Spleen (tissue), 11 donors: Measurements from ENCODE around the gene MAP1LC3B2. TPM values are rescaled to one million over a fixed set of nuclear protein-coding genes. Genes with fewer than 3 reads are reported as not detected.

Experiments
- DNase-seq: peaks from one replicate; pipeline ENCODE4 v3.0.0-alpha.2; 2020
- H3K27ac ChIP-seq, 8 donors: fragments of 200-600 bp; sonication (generic) in 7 of 8; 1 replicate in 4 of 8; 2 replicates in 4 of 8; pipeline versions ENCODE4 v1.5.0 to v1.8.0; 2016 to 2021; ENCODE audit warnings: inconsistent platforms in 4 of 8, mild to moderate bottlenecking in 4 of 8, moderate library complexity in 1 of 8
- H3K27me3 ChIP-seq, 7 donors: fragments of 200-600 bp; sonication (generic) in 6 of 7; replicated peaks in 1 of 7; 1 replicate in 4 of 7; 2 replicates in 3 of 7; pipeline versions ENCODE4 v1.5.0 to v1.8.0; 2016 to 2021; ENCODE audit warnings: inconsistent platforms in 3 of 7, mild to moderate bottlenecking in 1 of 7
- H3K36me3 ChIP-seq, 6 donors: fragments of 200-600 bp; sonication (generic) in 5 of 6; 1 replicate in 4 of 6; 2 replicates in 2 of 6; pipeline versions ENCODE4 v1.5.0 to v1.8.0; 2016 to 2021; ENCODE audit warnings: inconsistent platforms in 2 of 6
- H3K4me1 ChIP-seq, 6 donors: fragments of 200-600 bp; sonication (generic) in 5 of 6; 1 replicate in 3 of 6; 2 replicates in 3 of 6; pipeline versions ENCODE4 v1.5.0 to v1.8.0; 2016 to 2021; ENCODE audit warnings: inconsistent platforms in 3 of 6
- H3K4me3 ChIP-seq, 8 donors: fragments of 200-600 bp; sonication (generic) in 7 of 8; 1 replicate in 4 of 8; 2 replicates in 4 of 8; pipeline versions ENCODE4 v1.5.0 to v1.8.0; 2016 to 2021; ENCODE audit warnings: inconsistent platforms in 4 of 8, mild to moderate bottlenecking in 4 of 8, moderate library complexity in 2 of 8
- H3K9me3 ChIP-seq, 8 donors: fragments of 200-600 bp; sonication (generic) in 7 of 8; 1 replicate in 4 of 8; 2 replicates in 4 of 8; pipeline versions ENCODE4 v1.5.0 to v1.8.0; 2016 to 2021; ENCODE audit warnings: inconsistent platforms in 4 of 8
- POLR2A ChIP-seq, 3 donors: fragments of 450-650 bp; IDR thresholded peaks; one replicate each; pipeline ENCODE4 v1.5.1; 2017; ENCODE audit warnings: antibody characterized with exemption in 3 of 3, mild to moderate bottlenecking in 1 of 3
- POLR2AphosphoS5 ChIP-seq, 3 donors: sonication (generic); formaldehyde crosslinking; IDR thresholded peaks; one replicate each; pipeline ENCODE4 v1.5.1; 2017; ENCODE audit warnings: antibody characterized with exemption in 3 of 3
- WGBS, 5 donors: extraction: QIAGEN DNeasy Blood & Tissue Kit in 3 of 5; methylation state at CpG; one replicate each; pipeline versions ENCODE4 v1.1.5 to v1.1.7; 2013 to 2018; 5-methylcytosine and 5-hydroxymethylcytosine counted together
- intact Hi-C: fragments of 100-400 bp; cut with DNase I; formaldehyde crosslinking; loops from one replicate; pipeline ENCODE4 v1.15.0; 2023; ENCODE audit warnings: low total_unique reads
- polyA plus RNA-seq, 3 donors: library from polyadenylated mRNA; stranded (reverse); fragments of 200-250 nt; gene quantifications; one replicate each; pipeline ENCODE4 v1.2.1, GENCODE V29; 2013
- total RNA-seq, 7 donors: library from RNA; depleted of rRNA in 3 of 7; stranded (reverse); fragments of >200 nt in 3 of 7; fragmentation: NEBNext Ultra II Directional in 4 of 7; extraction: Animal tissue kit (Norgen Biotek cat#: 25700) in 4 of 7; gene quantifications; one replicate each; pipeline versions ENCODE4 v1.1.0 to v1.2.1, GENCODE V29; 2016 to 2021
- TF ChIP-seq, protein P1 (sequence below), 11 experiments: fragments of 200-600 bp in 7 of 11; fragments of 450-650 bp in 4 of 11; sonication (generic) in 4 of 11; IDR thresholded peaks in 8 of 11; conservative IDR thresholded peaks in 3 of 11; 1 replicate in 7 of 11; 2 replicates in 4 of 11; pipeline versions ENCODE4 v1.4.0 to v1.8.0; 2016 to 2021; ENCODE audit warnings: antibody characterized with exemption in 11 of 11, inconsistent platforms in 4 of 11, mild to moderate bottlenecking in 1 of 11
- donor health status: healthy with polysubstance abuse.
- donor health status: DM: no; HTN: no; CAD: no; lungs with moderate emphysema.
- donor health status: DM: no; HTN: no; CAD: no.
- donor health status: Bipolar disorder and iron deficiency.
- donor health status: healthy.
- donor health status: DM: no; HTN: no; CAD: no.
- donor health status: DM: yes; HTN: yes; CAD: no.

The MAP1LC3B2 gene
- total and polyA plus RNA-seq, 10 donors = 0.86 to 3.0 (median 1.7) TPM

DNA sequence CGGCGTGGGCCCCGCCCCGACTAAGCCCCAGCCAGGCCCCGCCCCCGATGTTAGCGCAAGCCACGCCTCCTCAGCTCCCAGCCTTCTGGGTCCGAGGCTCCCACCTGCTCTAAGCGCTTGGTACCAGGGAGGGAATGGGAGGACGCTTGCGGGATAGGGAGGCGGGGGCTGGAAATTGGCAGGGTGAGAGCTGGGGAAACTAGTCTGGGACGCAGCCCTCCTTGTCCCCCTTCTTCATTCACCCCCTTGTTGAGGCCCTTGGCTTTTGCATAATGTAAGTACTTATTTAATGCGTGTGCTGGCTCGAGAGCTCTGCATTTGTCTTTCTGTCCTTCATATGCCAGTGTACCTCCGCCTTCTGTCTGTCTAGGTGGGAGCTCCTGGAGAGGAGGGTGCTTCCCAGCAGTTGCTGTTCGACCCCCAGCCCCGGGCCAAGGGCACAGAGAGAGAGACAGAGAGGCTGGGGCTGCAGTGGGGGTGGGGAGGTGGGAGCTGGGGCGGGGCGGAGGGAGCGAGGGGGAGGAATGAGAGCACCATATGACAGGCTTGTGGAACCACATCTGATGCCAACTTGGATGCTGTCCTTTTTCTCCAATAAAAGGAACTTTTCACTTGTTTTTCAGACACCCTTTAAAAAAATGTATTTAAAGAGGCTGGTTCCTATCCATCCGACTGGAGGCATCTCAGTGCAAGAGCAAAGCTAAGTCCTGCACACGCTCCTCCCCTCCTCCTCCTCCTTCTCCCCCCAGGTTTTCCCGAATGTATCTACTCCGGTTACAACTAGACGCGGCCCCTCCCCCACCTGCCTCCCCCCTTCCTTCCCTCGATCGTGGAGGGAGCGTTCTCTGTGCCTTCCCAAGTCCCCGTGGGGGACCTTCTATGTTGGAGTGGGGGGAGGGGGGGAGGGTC, 25.6 kb upstream of the MAP1LC3B2 start:
- intact Hi-C loops = no loop called here
- Histone ChIP-seq H3K9me3 (no peaks in the 10 kb centered on the region), H3K27ac (peak overlapping the region in 7 of 8 donors; percentile 44 to 87 (median 76)), H3K36me3 (no peaks in the 10 kb centered on the region), H3K4me1 (peaks cover 18 to 62% (median 43%) of the 10 kb centered on the region in 6 donors), H3K4me3 (peak overlapping the region; percentile 36 to 75 (median 52)), H3K27me3 (no peaks in the 10 kb centered on the region)
- DNase-seq = peak; percentile 95
- WGBS, 5 donors = 0 to 2% (median 1%) methylated on average over 25 to 32 of the region's 32 CpGs
- TF ChIP-seq, protein P1, sequence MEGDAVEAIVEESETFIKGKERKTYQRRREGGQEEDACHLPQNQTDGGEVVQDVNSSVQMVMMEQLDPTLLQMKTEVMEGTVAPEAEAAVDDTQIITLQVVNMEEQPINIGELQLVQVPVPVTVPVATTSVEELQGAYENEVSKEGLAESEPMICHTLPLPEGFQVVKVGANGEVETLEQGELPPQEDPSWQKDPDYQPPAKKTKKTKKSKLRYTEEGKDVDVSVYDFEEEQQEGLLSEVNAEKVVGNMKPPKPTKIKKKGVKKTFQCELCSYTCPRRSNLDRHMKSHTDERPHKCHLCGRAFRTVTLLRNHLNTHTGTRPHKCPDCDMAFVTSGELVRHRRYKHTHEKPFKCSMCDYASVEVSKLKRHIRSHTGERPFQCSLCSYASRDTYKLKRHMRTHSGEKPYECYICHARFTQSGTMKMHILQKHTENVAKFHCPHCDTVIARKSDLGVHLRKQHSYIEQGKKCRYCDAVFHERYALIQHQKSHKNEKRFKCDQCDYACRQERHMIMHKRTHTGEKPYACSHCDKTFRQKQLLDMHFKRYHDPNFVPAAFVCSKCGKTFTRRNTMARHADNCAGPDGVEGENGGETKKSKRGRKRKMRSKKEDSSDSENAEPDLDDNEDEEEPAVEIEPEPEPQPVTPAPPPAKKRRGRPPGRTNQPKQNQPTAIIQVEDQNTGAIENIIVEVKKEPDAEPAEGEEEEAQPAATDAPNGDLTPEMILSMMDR (IDR thresholded peaks at IDR 0.05 in 8 of 11, conservative IDR thresholded peaks at IDR 0.05 in 3 of 11) = no peak
- TF ChIP-seq POLR2A (IDR thresholded peaks at IDR 0.05) (no peak), POLR2AphosphoS5 (IDR thresholded peaks at IDR 0.05) (peak; percentile 58 to 69 (median 66))

DNA sequence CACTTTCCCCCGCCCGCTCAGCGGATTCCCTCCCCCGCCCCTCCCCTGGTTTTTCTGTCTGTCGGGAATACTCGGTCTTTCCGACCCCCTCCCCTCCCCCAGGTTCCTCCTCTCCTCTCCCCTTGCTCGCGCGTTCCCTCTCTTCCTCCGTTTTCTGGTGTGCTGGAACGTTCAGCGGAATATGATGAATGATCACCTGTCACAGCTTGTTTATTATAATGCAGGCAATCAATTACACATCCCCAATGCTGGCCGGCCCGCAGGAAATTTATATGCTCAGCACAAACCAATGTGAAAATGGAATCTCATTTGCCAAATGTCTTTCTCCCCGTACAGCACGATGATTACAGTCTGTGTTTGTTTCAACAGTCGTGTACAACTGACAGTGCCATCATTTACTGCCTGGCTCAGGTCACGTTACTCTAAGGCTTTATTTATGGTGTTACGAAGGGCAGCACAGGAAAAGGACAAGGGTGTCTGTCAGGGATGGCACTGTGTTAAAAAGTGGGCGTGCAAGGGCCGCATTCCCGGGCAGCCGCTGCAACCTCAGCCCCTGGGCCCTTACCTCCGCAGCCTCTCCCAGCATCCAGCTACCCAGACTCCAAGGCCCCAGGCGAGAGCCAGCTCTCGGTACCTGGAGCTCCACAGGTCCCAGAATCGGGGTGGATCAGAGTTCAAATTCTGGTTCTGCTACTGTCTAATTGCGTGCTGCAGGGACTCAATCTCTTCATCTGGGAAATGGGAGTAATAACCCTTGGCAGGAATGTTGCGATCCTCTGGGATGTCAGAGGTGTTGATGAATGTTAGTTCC, 24.7 kb upstream of the MAP1LC3B2 start:
- peak; percentile 75 for DNase-seq
- Histone ChIP-seq H3K9me3 (no peaks in the 10 kb centered on the region), H3K27ac (peak overlapping the region in 7 of 8 donors; percentile 6 to 87 (median 76)), H3K27me3 (no peaks in the 10 kb centered on the region), H3K4me3 (peak overlapping the region; percentile 36 to 75 (median 52)), H3K4me1 (peaks cover 21 to 71% (median 52%) of the 10 kb centered on the region in 6 donors), H3K36me3 (no peaks in the 10 kb centered on the region)
- intact Hi-C loops = no loop called here
- 28 to 32% (median 31%) methylated on average over 29 to 30 of the region's 30 CpGs for whole genome bisulfite sequencing, 5 donors
- TF ChIP-seq POLR2AphosphoS5 (IDR thresholded peaks at IDR 0.05) (no peak), POLR2A (IDR thresholded peaks at IDR 0.05) (no peak)
- TF ChIP-seq, protein P1 (IDR thresholded peaks at IDR 0.05 in 8 of 11, conservative IDR thresholded peaks at IDR 0.05 in 3 of 11) = no peak

DNA sequence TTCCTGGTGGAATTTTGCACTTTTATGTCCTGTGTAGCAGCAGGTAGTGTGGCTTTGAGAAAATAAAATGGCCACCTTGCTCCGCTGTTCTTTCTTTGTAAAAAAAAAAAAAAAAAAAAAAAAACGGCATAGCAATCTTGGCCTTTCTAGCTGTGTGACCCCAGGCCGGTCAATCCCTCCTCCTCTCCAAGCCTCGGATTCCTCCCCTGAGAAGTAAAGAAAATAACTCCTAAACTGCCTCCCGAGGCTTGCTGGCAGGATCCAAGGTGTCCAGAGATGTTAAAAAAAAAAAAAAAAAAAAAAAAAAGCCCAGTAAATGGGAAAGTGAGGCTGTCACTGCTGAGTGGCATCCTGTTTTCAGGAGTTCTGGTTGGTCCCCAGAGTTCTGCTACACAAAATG, 23.9 kb upstream of the MAP1LC3B2 start:
- no peaks in the 10 kb centered on the region for H3K36me3 ChIP-seq
- peaks cover 23 to 78% (median 59%) of the 10 kb centered on the region in 6 donors for H3K4me1 ChIP-seq
- DNase-seq = peak; percentile 6
- H3K27me3 ChIP-seq = no peaks in the 10 kb centered on the region
- no peak overlapping the region for H3K4me3 ChIP-seq
- 59 to 86% (median 84%) methylated on average over 5 of the region's 5 CpGs for WGBS, 5 donors
- intact Hi-C loops = no loop called here
- no peak overlapping the region for H3K27ac ChIP-seq
- no peaks in the 10 kb centered on the region for H3K9me3 ChIP-seq
- TF ChIP-seq, protein P1 (IDR thresholded peaks at IDR 0.05 in 8 of 11, conservative IDR thresholded peaks at IDR 0.05 in 3 of 11) = no peak
- TF ChIP-seq POLR2AphosphoS5 (IDR thresholded peaks at IDR 0.05) = no peak
